NCI-H2081 (cell line): Measurements from ENCODE around the gene LDLRAD2.
"Not testable (repeated sequence)": the region's sequence is repeated elsewhere in the genome, so short reads cannot be mapped to it uniquely, and the experiment has no call there.

Experiments used
- DNase-seq, 2 experiments: peaks; one replicate each; lab custom pipeline; 2025; lab: John Stamatoyannopoulos, UW

Gene LDLRAD2

GRCh38 chr1:21823980-21824702, 12.1 kb downstream of the LDLRAD2 start:
- DNase-seq: no peak

GRCh38 chr1:21824926-21825325, 12.9 kb downstream of the LDLRAD2 start:
- DNase-seq: no peak

- no peak for DNase-seq
Observed at GRCh38 chr1:21825393-21825792, 13.3 kb downstream of the LDLRAD2 start.

- not testable (repeated sequence) for DNase-seq
Observed at GRCh38 chr1:21826694-21827093, 14.6 kb downstream of the LDLRAD2 start.

GRCh38 chr1:21827141-21827679, 15.1 kb downstream of the LDLRAD2 start:
- no peak for DNase-seq

- DNase-seq: no peak
Observed at GRCh38 chr1:21828075-21828474, 16.0 kb downstream of the LDLRAD2 start.

- no peak for DNase-seq
Observed at GRCh38 chr1:21828506-21829210, 16.6 kb downstream of the LDLRAD2 start.

- no peak for DNase-seq
Observed at GRCh38 chr1:21829294-21829693, 17.2 kb downstream of the LDLRAD2 start.

GRCh38 chr1:21830792-21831453, 18.9 kb downstream of the LDLRAD2 start:
- no peak for DNase-seq

GRCh38 chr1:21831454-21831970, 19.4 kb downstream of the LDLRAD2 start:
- no peak for DNase-seq

GRCh38 chr1:21833392-21833976, 21.4 kb downstream of the LDLRAD2 start:
- no peak for DNase-seq

GRCh38 chr1:21834094-21834493, 22.0 kb downstream of the LDLRAD2 start:
- no peak for DNase-seq

GRCh38 chr1:21834666-21835065, 22.6 kb downstream of the LDLRAD2 start:
- no peak for DNase-seq

GRCh38 chr1:21836010-21836409, 23.9 kb downstream of the LDLRAD2 start:
- DNase-seq: no peak

GRCh38 chr1:21836729-21837128, 24.7 kb downstream of the LDLRAD2 start:
- no peak for DNase-seq

GRCh38 chr1:21837476-21837875, 25.4 kb downstream of the LDLRAD2 start:
- no peak for DNase-seq

- no peak for DNase-seq
Observed at GRCh38 chr1:21838359-21839157, 26.5 kb downstream of the LDLRAD2 start.

- DNase-seq: no peak
Observed at GRCh38 chr1:21839337-21840037, 27.4 kb downstream of the LDLRAD2 start.

- no peak for DNase-seq
Observed at GRCh38 chr1:21840981-21841380, 28.9 kb downstream of the LDLRAD2 start.

- no peak for DNase-seq
Observed at GRCh38 chr1:21841852-21842466, 29.9 kb downstream of the LDLRAD2 start.
